Erythroblast (primary cell): ENCODE results near the gene TK1.
"Not testable (repeated sequence)": the region's sequence is repeated elsewhere in the genome, so short reads cannot be mapped to it uniquely, and the experiment has no call there.

Source experiments
- DNase-seq, 2 experiments: peaks; one replicate each; lab custom pipeline; 2025; lab: John Stamatoyannopoulos, UW
- GATA1 ChIP-seq: IDR thresholded peaks from 2 replicates; pipeline ENCODE4 v1.6.1; 2011; ENCODE audit warnings: low read depth, mild to moderate bottlenecking, control low read depth, low read length, moderate library complexity
- POLR2A ChIP-seq: IDR thresholded peaks from 2 replicates; pipeline ENCODE4 v1.6.1; 2011; ENCODE audit warnings: mild to moderate bottlenecking, low read length

Gene TK1

DNA sequence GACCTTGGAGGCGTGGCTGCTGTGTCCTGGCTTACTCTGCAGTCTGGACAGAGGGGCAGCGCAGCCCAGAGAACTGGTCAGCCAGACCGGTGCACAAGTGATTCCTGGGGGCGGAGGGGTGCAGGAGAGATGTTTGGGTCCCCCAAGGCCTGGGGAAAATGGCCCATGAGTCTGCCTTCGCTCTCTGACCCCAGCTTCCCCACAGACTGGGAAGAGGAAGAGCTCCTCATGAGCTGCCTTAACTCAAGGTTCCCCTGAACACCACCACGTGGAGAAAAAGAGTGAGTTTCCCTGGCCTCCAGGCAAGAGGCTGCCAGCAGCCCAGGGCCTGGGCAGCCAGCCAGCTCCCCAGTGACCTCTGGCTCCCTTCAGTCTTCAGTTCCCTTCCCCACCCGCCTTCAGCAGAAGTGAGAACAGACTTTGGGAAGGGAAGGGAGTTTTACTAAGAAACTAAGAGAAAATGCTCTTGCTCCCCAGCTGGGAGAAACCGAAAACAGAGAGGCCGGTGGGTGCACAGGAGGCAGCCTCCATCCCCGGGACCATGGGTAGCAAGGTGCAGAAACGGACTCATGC, 42.6 kb downstream of the TK1 start:
- no peak for TF ChIP-seq POLR2A
- no peak for TF ChIP-seq GATA1
- DNase-seq = peak; percentile 80 to 85

DNA sequence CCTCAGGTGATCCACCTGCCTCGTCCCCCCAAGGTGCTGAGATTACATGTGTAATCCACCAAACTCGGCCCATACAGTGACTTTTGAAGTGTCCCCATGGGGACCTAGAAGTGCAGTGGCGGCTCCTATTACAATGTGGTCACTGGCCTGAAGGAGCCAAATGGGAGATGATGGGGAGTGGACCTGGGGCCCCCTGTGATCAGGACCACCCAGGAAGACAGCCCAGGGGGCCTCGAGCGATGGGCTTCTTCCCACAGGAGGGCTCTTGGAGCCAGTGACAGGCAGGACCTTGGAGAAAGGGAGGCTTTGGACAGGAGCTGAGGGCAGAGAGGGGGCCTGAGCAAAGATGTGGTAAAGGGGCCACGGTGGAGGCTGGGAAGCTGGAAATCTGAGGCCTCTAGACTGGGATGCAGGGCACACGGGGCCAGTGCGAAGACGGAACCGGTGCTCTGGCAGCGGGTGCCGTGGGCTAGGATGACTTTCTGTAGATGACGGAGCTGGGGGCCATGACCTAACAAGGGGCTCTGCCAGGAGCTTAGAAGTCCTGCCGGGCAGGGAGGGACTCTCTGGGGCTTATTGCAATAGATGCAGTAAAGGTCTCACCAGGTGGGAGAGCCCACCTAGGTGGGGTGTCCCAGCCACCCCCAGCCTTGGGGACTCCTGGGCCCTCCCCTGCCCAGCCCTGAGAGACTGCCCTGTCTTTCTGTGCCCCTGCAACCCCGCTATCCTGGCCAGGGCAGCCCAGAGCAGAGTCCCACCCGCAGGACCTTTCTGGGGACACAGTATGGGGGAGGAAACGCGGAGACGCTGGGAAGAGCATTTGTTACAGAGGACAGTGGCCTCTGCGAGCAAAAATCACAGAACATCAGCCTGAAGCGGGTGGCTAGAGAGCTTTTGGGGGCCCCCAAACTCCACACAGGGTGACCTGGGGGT, 43.4 kb downstream of the TK1 start:
- TF ChIP-seq GATA1 = no peak
- no peak for TF ChIP-seq POLR2A
- DNase-seq = no peak

DNA sequence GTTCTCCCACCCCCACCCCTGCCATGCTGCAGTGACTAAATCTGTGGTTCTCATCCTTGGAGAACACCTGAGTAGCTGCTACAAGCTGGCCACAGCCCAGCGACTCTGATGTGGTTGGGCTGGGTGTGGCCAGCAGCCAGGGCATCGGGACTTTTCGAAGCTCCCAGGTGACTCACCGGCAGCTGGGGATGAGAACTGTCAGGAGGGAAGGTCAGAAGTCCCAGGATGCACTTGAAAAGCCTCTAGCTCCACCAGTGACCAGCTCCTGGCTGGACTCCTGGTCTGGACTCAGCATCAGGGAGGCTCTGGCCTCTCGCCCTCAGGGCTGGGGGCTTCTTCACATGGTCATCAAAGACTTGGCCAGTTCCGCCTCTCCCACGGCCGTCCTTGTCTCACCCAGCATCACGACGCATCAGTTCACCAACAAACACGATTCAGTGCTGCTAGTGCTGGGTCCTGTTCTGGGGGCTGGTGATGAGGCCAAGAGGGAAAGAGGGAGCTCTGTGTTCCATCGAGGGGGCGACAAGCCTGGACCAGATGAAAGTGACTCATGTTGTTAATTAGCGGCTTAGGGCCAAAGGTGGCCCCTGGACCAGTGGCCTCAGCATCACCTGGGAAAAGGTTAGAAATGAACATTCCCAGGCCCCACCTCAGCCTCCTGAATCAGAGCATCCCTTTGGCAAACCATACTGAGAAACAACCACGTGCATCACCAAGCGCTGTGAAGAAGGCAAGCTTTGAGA, 44.6 kb downstream of the TK1 start:
- no peak for TF ChIP-seq GATA1
- no peak for DNase-seq

DNA sequence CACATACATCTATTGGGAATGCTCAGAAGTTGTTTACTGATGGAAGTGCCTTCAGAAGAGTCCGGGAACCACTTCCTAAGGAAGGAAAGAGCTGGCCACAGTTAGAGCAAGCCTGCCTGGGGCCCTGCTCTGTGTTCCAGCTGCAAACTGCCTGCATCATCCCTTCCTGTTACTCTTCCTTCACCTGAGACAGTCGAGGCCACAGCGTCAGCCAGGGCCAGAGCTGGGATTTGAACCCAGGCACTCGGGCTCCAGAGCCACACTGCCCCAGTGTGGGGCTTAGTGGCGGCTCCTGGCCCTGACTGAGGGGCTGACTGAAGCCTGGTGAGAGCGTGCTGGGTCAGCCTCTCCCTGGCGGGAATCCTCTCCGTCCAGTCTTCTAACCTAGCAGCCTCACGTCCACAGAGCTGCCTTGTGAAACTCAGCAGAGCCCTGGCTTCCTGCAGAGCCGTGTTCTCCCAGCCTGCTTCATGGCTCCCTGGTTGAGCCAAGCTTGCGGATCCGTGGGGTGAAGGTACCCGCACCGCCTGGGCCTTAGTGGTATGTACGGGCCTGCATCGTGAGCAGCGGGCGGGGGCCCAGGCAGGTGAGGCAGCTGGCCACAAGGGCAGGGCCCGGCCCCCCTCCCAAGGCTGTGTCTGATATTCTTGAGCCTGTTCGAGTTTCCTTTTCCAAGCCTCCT, 45.3 kb downstream of the TK1 start:
- TF ChIP-seq POLR2A = no peak
- TF ChIP-seq GATA1 = no peak
- no peak for DNase-seq

DNA sequence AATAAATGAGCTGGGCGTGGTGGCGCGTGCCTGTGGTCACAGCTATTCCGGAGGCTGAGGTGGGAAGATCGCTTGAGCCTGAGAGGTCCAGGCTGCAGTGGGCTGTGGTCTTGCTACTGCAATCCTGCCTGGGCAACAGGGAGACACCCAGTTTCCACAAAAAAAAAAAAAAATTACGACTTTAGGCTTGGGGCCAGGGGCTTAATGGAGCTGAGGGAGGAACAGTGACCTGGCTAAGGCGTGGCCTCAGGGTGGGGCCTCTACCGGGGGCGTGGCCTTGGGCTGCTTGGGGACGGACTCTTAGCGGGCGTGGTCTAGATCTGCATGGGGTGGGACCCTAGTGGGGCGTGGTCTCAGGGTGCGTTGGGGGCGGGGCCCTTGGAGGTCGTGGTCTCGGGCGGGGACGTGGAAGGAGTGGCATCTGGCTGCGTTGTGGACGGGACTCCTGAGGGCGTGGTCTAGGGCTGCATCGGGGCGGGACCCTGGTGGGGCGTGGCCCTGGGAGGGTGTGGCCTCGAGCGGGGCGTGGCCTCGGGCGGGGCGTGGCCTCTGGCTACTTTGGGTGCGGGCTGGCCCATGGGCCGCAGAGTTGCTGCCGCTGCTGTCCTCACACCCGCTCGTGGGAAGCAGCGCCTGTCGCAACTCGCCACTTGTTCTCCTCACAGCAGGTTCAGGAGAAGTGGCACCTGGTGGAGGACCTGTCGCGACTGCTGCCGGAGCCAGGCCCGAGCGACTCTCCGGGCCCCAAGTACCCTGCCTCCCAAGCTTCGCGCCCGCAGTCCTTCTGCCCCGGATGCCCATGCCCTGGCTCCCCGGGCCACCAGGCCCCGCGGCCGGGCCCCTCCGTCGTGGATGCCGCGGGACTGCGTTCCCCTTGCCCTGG, 46.4 kb downstream of the TK1 start:
- peak; percentile 98 to 99 for DNase-seq
- TF ChIP-seq POLR2A = peak; percentile 45
- no peak for TF ChIP-seq GATA1

DNA sequence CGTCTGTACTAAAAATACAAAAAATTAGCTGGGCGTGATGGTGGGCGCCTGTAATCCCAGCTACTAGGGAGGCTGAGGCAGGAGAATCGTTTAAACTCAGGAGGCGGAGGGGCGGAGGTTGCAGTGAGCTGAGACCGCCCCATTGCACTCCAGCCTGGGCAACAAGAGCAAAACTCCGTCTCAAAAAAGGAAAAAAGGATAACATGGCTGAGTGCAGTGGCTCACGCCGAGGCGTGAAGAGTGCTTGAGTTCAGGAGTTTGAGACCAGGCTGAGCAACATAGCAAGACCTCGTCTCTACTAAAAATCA, 47.0 kb downstream of the TK1 start:
- DNase-seq = not testable (repeated sequence)

DNA sequence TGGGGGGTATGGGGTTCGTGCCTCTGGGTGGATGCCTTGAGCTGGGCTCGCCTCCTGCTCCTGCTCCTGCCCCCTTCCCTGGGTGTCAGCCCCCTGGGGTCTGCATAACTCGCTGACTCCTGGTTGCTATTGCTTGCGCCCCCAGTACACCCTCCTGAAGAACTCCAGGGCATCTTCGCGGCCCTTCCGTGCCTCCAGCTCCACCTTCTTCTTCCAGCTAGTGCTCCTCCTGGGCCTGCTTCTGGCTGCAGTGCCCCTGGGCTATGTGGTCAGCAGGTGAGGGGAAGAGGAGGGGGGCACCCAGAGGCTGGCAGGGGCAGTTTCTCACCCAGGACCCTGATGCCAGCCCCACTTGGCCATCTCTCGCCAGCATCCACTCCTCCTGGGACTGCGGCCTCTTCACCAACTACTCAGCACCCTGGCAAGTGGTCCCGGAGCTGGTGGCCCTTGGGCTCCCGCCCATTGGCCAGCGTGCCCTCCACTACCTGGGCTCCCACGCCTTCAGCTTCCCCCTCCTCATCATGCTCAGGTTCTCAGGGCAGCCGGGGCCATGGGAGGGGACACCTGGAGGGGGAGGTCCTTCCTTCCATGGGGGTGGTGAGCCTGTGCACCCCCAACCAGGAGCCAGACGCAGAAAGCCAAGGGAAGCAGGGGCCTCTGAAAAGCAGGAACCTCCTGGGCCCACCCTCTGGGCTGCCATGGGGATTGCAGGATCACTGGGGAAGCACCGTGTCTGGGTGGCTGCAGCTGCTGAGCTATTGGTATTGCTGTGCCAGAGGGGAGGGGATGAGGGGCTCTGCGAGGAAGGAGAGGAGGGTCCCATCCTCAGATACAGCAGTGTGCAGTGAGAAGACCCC, 48.4 kb downstream of the TK1 start:
- no peak for DNase-seq
- TF ChIP-seq POLR2A (no peak), GATA1 (no peak)

DNA sequence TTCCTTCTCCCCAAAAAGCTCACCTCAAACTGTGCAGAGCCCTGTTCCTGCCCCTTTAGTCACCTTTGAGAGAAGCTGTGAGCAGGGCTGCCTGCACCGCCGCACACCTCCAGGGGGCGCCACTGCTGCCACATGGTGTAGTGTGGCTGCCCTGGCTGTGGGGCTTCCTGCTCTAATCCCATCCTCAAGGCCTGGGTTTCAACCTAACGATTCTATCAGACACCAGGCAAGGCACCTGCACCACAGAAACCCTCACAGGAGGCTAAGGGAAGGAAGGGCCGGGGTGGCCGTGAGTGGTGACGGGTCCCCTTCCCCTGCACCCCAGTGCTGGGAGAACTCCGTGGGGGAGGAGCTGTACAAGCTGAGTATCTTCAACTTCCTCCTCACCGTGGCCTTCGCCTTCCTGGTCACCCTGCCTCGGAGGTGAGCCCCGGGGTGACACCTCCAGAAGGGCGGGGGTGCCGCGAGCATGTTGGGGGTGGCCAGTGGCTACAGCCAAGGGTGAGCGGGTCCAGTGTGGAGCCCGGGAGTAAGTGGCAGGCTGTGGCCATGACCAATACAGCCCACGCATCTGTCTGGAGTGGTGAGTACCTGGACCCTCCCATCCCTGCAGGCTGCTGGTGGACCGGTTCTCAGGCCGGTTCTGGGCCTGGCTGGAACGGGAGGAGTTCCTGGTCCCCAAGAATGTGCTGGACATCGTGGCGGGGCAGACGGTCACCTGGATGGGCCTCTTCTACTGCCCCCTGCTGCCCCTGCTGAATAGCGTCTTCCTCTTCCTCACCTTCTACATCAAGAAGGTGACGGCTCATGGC, 49.3 kb downstream of the TK1 start:
- DNase-seq = peak; percentile 46 to 47

DNA sequence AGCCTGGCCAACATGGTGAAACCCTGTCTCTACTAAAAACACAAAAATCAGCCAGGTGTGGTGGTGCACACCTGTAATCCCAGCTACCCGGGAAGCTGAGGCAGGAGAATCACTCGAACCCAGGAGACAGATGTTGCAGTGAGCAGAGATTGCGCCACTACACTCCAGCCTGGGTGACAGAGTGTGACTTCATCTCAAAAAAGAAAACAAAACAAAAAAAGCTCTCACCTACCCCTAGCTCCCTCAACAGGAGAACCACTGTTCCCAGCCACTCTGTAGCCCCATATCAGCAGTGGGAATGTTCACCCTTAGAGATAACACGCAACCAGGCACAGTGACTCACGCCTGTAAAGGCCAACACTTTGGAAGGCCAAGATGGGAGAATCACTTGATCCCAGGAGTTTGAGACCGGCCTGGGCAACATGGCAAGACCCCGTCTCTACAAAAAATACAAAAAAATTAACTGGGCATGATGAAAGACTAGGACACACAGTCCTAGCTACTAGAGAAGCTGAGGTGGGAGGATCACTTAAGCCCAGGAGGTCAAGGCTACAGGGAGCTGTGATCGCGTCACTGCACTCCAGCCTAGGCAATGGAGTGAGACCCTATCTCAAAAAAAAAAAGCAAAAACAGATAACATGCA, 50.9 kb downstream of the TK1 start:
- TF ChIP-seq GATA1 (no peak), POLR2A (no peak)
- DNase-seq = peak in 1 of 2 experiments; percentile 60

More for the DNA sequence above, 49.3 kb downstream of the TK1 start:
- TF ChIP-seq POLR2A = no peak
- TF ChIP-seq GATA1 = no peak

DNA sequence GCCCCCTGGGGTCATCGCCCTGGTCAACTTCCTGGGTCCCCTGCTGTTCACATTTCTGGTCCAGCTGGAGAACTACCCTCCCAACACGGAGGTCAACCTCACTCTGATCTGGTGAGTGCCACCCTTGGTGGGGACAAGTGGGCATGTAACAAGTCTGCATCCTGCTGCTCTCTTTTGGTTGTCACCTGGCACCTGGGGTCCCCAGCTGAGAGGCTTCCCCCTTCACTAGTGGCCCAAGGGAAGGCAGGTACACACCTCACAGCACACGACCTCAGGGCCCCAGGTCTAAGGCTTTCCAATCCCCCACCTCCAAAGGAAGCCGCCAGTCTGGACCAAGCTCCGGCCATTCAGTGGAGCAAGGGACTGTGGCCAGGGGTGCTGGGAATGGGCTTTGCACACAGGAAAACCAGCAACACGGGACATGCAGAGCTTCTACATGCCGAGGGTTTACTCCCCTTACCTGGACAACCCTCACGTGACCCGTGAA, 51.9 kb downstream of the TK1 start:
- TF ChIP-seq GATA1 = no peak
- TF ChIP-seq POLR2A = no peak
- DNase-seq = no peak
